Measurements from ENCODE around the gene TMEM129. TPM values are rescaled to one million over a fixed set of nuclear protein-coding genes. Genes with fewer than 3 reads are reported as not detected.

The TMEM129 gene
- total RNA-seq, 1 donor from 2014 or later: 26.0 TPM

GRCh38 chr4:1745165-1745564, 24.0 kb upstream of the TMEM129 start:
- DNase-seq (ENCODE audit: low spot score): no peak

GRCh38 chr4:1744552-1744951, 23.4 kb upstream of the TMEM129 start:
- no peak for DNase-seq (ENCODE audit: low spot score)

- no peak for DNase-seq (ENCODE audit: low spot score)
Measured at GRCh38 chr4:1743975-1744374, 22.9 kb upstream of the TMEM129 start.

GRCh38 chr4:1743551-1743950, 22.4 kb upstream of the TMEM129 start:
- DNase-seq (ENCODE audit: low spot score): no peak

- no peak for DNase-seq (ENCODE audit: low spot score)
Measured at GRCh38 chr4:1741208-1741607, 20.1 kb upstream of the TMEM129 start.

GRCh38 chr4:1740021-1740545, 19.0 kb upstream of the TMEM129 start:
- no peak for DNase-seq (ENCODE audit: low spot score)

GRCh38 chr4:1739358-1739757, 18.2 kb upstream of the TMEM129 start:
- DNase-seq (ENCODE audit: low spot score): no peak

GRCh38 chr4:1738410-1738809, 17.3 kb upstream of the TMEM129 start:
- no peak for DNase-seq (ENCODE audit: low spot score)

GRCh38 chr4:1737666-1738065, 16.5 kb upstream of the TMEM129 start:
- no peak for DNase-seq (ENCODE audit: low spot score)

- DNase-seq (ENCODE audit: low spot score): no peak
Measured at GRCh38 chr4:1736812-1737211, 15.7 kb upstream of the TMEM129 start.

GRCh38 chr4:1735215-1735614, 14.1 kb upstream of the TMEM129 start:
- DNase-seq (ENCODE audit: low spot score): no peak

GRCh38 chr4:1732911-1733310, 11.8 kb upstream of the TMEM129 start:
- DNase-seq (ENCODE audit: low spot score): no peak

GRCh38 chr4:1731180-1731579, 10.1 kb upstream of the TMEM129 start:
- no peak for DNase-seq (ENCODE audit: low spot score)

GRCh38 chr4:1730532-1731135, 9.5 kb upstream of the TMEM129 start:
- DNase-seq (ENCODE audit: low spot score): no peak

- no peak for DNase-seq (ENCODE audit: low spot score)
Measured at GRCh38 chr4:1728061-1728980, 7.2 kb upstream of the TMEM129 start.

- no peak for DNase-seq (ENCODE audit: low spot score)
Measured at GRCh38 chr4:1727117-1728031, 6.3 kb upstream of the TMEM129 start.

GRCh38 chr4:1726146-1726934, 5.2 kb upstream of the TMEM129 start:
- peak; percentile 82 for DNase-seq (ENCODE audit: low spot score)

GRCh38 chr4:1725521-1725920, 4.4 kb upstream of the TMEM129 start:
- no peak for DNase-seq (ENCODE audit: low spot score)

GRCh38 chr4:1723131-1723801, 2.1 kb upstream of the TMEM129 start:
- no peak for DNase-seq (ENCODE audit: low spot score)

GRCh38 chr4:1722551-1723118, 1.5 kb upstream of the TMEM129 start:
- no peak for DNase-seq (ENCODE audit: low spot score)

Data from umbilical cord (tissue), 2 donors.